GM21576 (cell line): ENCODE measurements around the gene HNRNPH2.

Source experiments
- ATAC-seq: cut with Tn5 transposase; IDR thresholded peaks from one replicate; pipeline ENCODE4 v1.9.1; 2021; ENCODE audit warnings: mild to moderate bottlenecking, moderate library complexity; ENCODE audit not compliant: unreplicated experiment

Gene HNRNPH2, protein sequence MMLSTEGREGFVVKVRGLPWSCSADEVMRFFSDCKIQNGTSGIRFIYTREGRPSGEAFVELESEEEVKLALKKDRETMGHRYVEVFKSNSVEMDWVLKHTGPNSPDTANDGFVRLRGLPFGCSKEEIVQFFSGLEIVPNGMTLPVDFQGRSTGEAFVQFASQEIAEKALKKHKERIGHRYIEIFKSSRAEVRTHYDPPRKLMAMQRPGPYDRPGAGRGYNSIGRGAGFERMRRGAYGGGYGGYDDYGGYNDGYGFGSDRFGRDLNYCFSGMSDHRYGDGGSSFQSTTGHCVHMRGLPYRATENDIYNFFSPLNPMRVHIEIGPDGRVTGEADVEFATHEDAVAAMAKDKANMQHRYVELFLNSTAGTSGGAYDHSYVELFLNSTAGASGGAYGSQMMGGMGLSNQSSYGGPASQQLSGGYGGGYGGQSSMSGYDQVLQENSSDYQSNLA

DNA sequence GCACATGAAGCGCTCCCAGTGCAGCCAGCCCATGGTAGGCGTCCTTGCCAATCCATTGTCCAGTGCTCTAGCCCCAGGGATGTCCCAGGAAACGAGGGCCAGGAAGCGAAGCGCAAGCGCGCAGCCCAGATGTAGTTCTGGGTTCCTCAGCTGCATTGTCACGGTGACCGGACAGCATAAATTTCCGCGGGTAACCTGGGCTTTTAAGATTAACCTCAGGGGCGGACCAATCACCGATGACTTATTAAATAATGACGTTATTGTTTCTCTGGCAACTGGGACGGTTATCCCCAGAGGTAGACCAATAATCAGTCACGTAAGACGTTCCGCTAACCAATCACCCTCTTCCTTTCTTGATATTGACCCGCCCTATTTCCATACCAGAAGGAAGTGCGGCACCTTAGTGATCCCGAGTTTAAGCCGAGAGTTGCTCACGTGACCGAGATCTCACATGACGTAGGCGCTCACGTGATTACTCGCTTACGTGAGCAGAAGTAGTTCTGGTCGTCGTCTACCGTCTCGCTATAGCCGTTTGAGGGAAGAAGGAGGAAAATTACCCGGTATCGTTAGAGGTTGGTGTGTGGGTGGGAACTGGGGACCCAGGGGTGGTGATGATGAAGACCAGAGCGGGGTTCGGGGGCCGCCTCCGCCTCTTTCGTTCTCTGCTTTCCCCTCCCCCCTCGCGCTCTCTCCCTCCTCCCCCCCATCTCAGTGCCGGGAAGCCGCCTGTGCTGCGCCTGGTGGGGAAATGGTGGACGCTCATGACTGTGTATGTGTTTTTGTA, at the start of gene HNRNPH2, which contains the start of gene GLA:
Gene HNRNPH2, plus strand, starts transcription at position 475 of the 784 bp plus-strand sequence. CDS start 3,767 bp downstream, outside the sequence.
Gene GLA, minus strand, starts transcription at position 178 of the 784 bp plus-strand sequence. Its CDS starts 22 bp downstream, at position 156.
- ATAC-seq: peak; percentile 94

DNA sequence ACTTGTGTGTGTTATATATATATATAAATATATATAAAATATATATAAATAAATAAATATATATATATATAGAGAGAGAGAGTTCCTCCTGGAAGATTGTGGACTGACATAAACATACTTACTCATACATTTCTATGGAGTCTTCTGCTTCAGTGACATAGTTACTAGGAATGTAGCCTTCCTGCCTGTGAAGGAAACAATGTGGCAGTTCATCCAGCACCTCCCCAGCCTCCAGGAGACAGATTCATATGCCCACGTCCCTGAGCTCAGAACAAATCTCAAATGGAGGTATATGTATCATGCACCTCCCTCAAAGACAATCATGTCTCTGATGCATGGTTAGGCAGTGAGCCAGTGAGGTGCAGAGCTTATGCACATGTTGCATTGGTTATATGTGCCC, 48.1 kb upstream of the HNRNPH2 start:
- ATAC-seq: no peak

DNA sequence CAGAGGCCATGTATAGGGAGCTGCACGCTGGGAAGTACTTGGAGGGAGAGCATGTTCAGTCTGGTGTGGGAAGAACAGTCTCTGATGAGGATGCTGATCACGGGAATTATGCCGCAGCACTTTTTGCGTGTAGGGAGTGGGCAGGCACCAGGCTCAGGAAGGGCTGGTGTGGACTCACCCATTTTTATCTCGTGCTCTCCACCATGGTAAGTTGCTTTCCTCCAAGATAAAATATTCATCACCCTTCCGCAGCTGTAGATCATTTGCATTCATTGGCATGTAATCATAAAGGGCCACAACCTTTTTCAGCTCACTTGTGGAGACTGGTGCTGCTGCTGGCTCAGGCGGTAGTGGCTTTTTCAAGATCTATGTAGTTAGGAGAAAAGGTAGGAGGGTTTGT, 47.6 kb upstream of the HNRNPH2 start:
- no peak for ATAC-seq

DNA sequence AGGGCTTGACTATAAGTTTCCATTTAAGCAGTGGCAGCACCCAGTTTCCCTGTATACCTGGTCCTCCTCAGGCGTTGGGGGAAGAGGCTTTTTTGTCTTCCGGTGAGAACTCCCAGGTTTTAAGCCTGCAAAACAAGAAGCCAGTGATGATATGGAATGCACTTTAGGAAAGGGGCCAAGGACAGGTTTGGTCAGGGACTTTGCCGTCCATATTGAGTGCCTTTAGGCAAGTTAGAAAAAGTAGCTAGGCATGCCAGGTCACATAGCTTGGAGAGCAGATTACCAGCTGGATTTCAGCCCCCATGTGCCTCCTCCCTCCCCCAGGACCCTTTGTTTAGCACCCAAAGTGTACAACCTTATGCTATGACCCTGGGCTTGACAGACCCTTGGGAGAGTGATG, 45.9 kb upstream of the HNRNPH2 start:
- ATAC-seq: no peak

DNA sequence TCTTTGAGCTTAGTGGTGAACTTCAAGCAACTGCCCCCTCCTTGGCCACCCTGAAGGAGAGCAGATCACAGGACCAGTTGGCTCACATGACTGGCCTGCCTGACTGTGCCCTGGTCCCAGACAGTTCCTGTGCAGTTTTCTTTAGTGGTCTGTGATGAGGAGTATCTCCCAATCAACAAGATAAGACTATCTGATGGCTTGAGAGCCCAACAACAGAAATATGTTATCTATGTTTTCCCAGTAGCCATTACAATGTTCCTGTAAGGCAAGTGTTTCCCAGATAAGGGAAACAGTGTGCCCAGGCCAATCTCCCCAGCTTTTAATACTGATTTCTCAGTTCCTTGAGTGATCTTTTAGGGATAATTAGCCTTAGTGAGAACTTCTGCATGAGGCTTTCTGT, 45.3 kb upstream of the HNRNPH2 start:
- ATAC-seq: no peak

DNA sequence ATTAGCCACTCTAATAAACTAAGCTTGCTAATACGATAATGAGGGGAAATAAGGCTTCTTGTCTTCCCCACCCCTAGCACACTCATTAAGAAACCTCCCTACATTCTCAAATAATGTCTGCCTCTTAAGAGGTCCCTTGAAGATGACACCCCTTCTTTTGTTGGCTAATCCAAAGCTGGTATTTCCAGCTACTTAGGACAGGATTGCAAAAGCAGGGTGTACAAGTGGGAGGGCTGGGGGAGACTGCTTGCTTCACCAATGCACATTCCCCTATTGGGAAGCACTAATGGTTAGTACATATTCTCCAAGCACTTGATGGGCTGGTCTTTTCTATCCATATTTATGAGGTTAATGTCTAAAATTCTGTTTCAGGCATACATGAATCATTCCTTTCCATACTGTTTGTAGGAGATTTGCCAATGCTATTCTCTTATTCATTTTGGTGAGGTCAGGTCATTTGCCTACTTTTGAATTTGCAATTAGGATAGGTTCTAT, 42.7 kb upstream of the HNRNPH2 start:
- no peak for ATAC-seq

DNA sequence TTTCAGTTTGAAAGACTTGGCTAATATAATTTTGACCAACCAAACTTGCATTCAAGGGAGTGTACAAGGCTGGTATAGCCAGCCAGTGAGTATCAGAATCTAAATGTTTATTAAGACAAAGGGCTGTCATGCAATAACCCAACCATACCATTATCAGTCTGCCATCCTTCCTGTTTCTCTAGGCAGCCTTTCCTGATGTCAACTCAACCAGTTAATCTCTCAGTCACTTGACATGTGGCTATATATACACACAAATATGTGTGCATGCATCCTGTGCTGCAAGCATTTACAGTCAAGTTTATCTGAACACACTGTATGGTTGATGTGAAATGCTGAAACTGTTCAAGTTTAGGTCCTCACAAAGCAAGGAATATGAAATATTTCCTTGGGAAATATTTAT, 39.2 kb upstream of the HNRNPH2 start:
- ATAC-seq: no peak

DNA sequence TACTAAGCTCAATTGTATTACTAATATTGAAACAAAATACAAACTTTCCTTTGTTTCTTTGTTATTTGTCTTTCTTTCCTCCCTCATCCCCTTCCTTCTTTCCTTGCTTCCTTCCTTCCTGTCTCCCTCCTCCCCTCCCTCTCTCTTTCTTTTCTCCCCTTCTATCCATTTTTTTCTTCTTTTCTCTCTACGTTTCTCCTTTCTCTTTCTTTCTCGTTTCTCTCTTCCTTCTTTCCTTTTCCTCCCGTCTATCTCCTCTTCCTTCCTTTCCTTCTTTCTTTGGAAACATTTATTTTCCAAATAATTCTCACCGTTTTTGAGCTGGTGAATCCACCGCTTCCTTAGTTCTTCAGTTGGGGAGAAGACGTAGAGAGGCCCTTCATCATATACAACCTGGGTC, 38.3 kb upstream of the HNRNPH2 start:
- no peak for ATAC-seq

DNA sequence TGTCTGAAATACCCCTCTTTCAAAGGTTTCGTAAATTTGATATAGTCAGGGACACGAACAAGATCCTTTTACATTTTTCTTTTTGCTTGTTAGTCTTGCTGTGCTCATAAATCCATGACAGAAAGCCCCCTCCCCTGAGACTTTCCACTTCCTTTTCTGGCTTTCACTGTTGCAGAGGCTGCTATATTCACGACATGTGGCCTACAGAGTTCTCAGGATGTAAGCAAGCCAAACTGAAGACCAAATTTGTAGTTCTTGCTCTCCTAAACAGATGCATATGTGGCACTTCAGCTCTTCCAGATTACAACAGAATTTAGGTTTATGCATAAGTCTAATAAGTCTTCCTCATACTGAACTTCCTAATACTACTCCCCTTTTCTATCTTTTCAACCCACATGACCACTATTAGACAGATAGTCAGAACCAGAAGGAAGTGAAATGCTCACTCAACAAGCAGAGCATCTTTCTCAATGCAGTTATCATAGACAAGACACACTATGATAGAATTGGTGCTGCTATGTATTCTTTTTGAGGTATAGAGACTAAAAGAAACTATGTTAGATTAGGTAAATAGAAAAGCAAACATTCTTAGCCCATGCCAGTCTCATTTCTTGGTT, 37.0 kb upstream of the HNRNPH2 start:
- ATAC-seq: peak; percentile 67

DNA sequence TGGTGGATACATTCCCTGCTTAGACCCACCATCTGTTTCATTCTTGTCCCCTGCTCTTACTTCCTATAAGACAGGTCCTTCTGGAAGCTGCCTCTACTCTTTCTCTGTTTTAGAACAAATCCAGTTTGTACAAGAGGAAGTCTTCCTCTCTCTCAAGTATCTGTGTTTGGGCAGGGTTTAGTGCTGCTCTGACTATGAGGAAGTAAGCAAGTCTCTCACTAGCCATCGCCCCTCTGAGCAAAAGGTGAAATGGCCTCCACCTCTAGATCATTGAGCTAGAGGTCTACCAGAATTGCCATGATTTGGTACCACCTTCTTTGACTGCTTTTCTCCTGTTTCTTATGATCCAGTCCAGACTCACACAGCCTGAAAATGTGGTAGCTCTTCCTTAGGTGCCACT, 30.5 kb upstream of the HNRNPH2 start:
- no peak for ATAC-seq

DNA sequence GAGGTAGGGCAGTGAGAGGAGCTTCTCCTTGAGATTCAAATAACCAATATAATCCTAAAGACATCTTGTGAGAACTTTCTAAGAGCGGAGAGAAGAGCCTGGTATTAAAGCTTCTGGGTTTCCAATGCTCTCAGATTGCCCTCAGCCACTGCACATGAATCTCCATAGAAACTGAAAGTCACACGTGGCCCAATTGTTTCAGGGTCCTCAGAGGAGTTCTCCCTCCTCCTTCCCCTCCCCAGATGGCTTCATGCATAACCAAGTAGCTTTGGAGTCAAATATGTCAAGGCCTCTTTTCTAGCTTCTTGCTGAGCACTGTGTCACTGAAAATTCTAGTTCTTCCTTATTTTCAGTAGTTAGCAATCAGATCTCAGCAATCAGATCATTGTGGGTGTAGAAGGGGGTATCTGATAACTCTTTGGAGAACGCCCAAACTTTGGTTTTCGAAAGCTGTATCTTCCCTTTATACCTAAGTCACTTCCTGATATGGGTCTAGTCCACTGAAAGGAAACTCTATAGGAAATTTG, 24.3 kb upstream of the HNRNPH2 start:
- peak; percentile 71 for ATAC-seq

DNA sequence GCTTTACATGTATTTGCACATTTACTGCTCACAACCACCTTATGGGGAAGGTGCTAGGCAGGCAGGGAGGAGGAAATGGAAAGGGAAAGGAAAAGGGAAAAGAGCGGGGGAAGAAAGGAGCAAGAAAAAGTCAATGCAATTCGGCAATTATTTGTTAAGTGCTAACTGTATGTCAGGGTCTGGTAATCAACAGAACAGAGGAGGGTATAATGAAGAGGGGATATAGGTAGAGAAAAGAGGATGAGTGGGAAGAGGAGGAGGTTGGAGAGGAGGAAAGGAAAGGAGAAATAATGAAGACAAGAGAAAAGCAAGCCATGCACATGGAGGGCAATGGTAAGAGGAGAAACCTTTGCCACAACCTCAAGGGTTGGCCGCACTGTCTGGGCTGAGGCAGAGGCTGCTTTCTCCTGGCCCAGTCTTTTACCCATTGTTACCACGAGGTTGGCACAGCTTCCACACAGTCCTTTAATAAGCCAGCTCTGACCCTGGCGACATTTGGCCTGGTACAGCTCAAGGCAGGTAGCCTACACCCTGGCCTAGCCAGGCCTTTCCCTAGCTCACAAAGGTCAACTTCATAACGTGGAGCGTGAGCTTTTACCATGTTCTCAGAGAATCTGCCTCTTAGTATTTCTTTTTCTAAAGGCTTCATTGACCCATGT, 22.9 kb upstream of the HNRNPH2 start:
- ATAC-seq: no peak

DNA sequence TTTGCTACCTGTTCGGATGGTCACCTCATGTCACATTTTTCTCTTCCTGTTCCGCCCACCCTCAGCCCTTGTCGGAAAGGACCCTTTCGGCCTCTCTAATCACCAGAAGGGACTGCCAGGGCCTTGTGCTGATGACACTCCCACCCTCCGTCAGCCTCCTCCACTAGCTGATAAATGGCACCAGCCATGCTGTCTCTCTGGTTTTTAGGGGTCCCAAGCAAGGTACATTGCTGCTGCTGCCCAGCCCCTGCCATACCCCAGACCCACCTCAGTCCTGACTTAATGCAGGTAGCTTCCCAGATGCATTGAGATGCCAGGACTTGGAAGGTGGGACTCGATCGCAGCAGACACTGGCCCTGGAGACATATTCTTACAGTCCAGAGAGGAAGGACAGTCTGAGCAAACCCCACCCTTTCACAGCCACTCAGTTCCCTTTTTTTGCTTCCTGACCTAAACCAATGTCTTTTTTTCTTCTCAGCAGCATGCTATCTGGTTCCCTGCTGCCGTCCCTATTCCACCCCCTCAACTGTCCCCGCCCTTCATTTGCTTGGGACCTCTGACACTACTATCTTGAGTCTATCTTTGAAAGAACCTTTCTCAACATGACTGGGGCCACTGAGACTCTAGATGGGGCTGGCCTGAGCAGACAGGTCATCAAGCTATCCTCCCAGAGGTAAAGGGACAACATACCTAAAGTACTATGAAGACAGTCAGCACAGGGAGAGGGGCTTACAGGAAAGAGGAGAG, 22.1 kb upstream of the HNRNPH2 start, which contains the start of gene BTK:
Gene BTK, minus strand, starts transcription at position 397 of the 747 bp plus-strand sequence. CDS start 10,907 bp downstream, outside the sequence.
- peak; percentile 59 for ATAC-seq

DNA sequence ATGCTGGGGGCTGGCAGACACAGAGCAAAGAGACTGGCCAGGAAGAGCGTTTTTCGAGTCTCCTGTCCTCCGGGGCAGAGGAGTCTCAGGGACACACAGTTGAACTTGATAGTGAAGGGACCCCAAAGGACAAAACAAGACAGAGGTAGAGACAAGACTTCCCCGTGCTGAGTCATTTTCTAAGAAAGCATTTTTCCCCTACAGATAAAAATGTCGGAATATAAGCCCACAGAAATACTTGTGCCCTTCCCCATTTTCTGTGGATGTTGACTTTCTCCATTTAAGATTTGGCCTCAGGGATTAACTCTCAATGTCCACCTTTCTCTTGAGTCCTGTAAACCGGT, 21.5 kb upstream of the HNRNPH2 start:
- ATAC-seq: no peak

DNA sequence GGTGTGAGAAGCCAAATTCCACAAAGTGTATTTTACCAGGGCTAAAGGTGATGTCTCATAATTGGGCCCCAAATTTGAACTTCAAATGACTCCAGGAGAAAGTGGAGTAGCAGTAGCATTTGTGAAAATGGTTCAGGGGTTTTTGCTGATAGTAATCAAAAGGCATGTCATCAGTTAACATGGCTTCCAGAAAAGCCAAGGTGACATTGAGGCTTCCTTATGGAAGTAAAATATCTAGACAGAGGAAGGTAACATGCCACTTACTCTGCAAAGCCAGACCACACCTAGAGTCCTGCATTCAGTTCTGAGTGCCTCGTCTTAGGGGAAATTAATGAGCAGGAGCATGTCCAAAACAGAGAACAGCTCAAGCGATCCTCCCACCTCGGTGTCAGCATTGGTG, 19.4 kb upstream of the HNRNPH2 start:
- ATAC-seq: no peak

DNA sequence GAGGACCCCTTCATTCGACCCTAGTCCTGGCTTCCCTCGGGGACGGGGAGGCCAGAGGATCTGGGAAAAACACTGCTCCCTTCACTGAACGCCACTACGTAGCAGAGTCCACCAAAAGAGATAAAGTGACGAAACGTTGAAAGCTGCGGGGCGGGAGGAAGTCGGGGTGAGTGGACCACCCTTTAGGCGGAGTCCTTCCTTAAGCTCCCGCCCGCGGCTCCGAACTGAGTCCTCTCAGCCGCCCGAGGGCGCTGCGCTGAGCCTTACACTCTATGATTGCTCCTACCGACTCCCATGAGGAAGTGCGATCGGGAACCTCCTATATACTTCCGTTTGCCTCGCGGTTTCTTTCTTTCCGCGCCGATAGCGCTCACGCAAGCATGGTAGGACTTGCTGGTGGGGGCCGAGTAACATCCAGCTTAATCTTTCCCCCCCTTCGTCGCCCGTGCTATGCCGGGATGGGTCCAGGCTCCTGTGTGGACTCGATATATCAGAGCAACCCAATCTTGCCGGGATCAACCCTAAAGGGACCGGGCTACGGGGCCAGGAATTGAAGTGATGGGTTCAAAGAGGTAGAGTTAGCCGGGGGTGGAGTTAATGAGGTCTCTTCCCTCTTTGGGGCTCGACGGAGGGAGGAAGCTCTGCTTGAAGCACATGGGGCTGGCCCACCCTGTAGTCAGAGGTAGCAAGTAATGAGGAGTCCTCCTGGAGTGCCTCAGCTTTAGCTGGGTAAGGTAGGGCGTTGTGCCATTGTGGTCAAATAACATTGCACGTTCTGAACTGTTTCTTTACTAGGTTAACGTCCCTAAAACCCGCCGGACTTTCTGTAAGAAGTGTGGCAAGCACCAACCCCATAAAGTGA, 17.1 kb upstream of the HNRNPH2 start, which contains the start of gene RPL36A:
Gene RPL36A, plus strand, starts transcription at position 348 of the 862 bp plus-strand sequence. Its CDS starts 33 bp downstream, at position 381.
- ATAC-seq: peak; percentile 73

DNA sequence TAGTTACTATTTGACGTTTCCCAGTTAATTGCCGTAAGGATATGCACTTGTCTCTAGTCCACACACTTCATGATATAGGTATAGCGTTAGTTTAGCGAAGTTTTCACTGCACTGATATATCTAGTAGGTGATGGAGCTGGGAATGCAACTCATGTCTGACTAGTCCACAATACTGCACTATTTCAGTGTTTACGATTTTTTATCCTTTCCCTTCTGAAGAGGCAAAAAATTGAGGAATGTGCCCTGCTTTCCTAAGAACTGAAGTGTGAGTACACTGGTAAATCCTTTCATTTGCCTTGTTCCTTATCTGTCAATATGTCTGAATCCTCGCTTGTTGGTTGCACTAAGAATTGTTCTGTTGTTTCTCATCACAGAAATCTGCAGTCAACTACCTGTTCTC, 16.2 kb upstream of the HNRNPH2 start:
- ATAC-seq: no peak

DNA sequence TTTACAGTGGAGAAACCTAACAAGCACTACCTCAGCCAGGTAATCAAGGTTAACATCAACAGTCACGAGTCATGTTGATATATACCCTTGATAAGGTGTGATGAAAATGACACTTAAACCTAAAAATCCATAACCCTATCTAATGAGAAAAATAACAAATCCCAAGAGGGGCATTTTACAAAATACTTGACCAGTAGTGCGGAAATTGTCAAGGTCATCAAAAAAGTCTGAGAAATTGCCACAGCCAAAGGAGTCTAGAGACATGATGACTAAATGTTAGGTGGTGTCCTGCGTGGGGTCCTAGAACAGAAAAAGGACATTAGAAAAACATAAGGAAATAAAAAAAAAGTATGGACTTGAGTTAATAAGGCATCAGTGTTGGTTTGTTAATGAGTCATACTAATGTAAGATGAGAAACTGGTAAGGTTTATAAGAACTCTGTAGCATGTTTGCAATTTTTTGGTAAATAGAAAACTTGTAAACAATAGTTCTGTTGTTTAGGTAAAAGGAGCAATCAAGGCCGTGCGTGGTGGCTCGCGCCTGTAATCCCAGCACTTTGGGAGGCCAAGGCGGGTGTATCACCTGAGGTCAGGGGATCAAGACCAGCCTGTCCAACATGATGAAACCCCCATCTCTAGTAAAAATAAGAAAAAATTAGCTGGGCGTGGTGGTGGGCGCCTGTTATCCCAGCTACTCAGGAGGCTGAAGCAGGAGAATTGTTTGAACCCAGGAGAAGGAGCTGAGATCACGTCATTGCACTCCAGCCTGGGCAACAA, 14.3 kb upstream of the HNRNPH2 start:
- ATAC-seq: no peak
